ENCODE measurements around the gene TFEB. TPM values are rescaled to one million over a fixed set of nuclear protein-coding genes. Genes with fewer than 3 reads are reported as not detected.

TFEB gene
- total and polyA plus RNA-seq, 10 of the 15 experiments (the other 5 are each of a cell fraction or from before 2014, with no cell fraction given), result 0.84 to 108 (median 60.8) TPM

DNA sequence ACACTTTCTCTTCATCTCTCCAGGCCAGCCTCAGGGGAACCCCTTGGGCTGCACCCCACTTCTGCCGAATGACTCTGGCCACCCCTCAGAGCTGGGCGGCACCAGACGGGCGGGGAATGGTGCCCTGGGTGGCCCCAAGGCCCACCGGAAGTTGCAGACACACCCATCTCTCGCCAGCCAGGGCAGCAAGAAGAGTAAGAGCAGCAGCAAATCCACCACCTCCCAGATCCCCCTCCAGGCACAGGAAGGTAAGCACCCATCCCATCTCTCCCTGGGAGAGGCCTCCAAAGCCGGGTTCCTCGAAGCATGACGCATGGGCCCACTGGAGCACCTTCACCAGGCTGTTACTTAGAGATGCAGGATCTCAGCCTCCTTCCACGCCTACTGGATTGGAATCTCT lies 85.8 kb downstream of the TFEB start:
- ChIA-PET CTCF (no interaction called here), SMC1A (ENCODE audit: uncharacterized antibody, unreplicated experiment) (no interaction called here), POLR2A (interaction anchor here (0.7 kb wide), 1 partner anchor 122 kb away, joined by 3 read pairs; no protein-coding TSS in a partner anchor), RAD21 (ENCODE audit: unreplicated experiment) (no interaction called here)
- Histone ChIP-seq H3K36me3 (ENCODE audit: control insufficient read depth in 2 of 2, insufficient read depth in 2 of 2, low read length in 1 of 2) (no peaks in the 10 kb centered on the region), H3K4me3 (no peak overlapping the region), H3K4me1 (ENCODE audit: control insufficient read depth, insufficient read depth, low read length) (no peaks in the 10 kb centered on the region), H3K4me2 (ENCODE audit: control insufficient read depth, insufficient read depth) (no peak overlapping the region), H3K27me3 (replicated peaks in 1 of 2; ENCODE audit: control insufficient read depth in 2 of 2, insufficient read depth in 2 of 2, low read length in 1 of 2) (no peaks in the 10 kb centered on the region; a peak in 3 of 4 replicates), H3K27ac (ENCODE audit: control insufficient read depth, insufficient read depth) (no peak overlapping the region), H3K9ac (ENCODE audit: control insufficient read depth, insufficient read depth, low read length) (no peak overlapping the region), H4K20me1 (ENCODE audit: control insufficient read depth, insufficient read depth) (no peaks in the 10 kb centered on the region), H2AFZ (ENCODE audit: control insufficient read depth, low read depth, low read length) (no peak overlapping the region), H3K79me2 (ENCODE audit: control insufficient read depth, insufficient read depth, low read length) (no peaks in the 10 kb centered on the region), H3K9me3 (replicated peaks; ENCODE audit: control insufficient read depth, insufficient read depth, low read length) (no peaks in the 10 kb centered on the region)
- BruUV-seq (replicated peaks), result no TSS peak
- in situ Hi-C loops (cut with MboI) (no loop called here), intact Hi-C loops (cut with micrococcal nuclease; ENCODE audit: unreplicated experiment) (no loop called here)
- FAIRE-seq (no peak), DNase-seq (ENCODE audit: low read depth, low spot score) (no peak), ATAC-seq (no peak)
- no peak for TF ChIP-seq TARDBP (IDR thresholded peaks at IDR 0.05; ENCODE audit: borderline replicate concordance)
- TF ChIP-seq, protein P1, sequence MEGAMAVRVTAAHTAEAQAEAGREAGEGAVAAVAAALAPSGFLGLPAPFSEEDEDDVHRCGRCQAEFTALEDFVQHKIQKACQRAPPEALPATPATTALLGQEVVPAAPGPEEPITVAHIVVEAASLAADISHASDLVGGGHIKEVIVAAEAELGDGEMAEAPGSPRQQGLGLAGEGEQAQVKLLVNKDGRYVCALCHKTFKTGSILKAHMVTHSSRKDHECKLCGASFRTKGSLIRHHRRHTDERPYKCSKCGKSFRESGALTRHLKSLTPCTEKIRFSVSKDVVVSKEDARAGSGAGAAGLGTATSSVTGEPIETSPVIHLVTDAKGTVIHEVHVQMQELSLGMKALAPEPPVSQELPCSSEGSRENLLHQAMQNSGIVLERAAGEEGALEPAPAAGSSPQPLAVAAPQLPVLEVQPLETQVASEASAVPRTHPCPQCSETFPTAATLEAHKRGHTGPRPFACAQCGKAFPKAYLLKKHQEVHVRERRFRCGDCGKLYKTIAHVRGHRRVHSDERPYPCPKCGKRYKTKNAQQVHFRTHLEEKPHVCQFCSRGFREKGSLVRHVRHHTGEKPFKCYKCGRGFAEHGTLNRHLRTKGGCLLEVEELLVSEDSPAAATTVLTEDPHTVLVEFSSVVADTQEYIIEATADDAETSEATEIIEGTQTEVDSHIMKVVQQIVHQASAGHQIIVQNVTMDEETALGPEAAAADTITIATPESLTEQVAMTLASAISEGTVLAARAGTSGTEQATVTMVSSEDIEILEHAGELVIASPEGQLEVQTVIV (IDR thresholded peaks at IDR 0.05; ENCODE audit: borderline replicate concordance, partially characterized antibody), result no peak
- no peak for TF ChIP-seq EED (IDR thresholded peaks at IDR 0.05; ENCODE audit: low read depth)
- TF ChIP-seq BHLHE40 (IDR thresholded peaks at IDR 0.05; ENCODE audit: borderline replicate concordance in 1 of 2, low read depth in 2 of 2, low read length in 1 of 2), result no peak
- 18% methylated on average over 10 of the region's 10 CpGs for WGBS (ENCODE audit: insufficient coverage, insufficient replicate concordance, low lambda C conversion rate, missing lambda C conversion rate)

DNA sequence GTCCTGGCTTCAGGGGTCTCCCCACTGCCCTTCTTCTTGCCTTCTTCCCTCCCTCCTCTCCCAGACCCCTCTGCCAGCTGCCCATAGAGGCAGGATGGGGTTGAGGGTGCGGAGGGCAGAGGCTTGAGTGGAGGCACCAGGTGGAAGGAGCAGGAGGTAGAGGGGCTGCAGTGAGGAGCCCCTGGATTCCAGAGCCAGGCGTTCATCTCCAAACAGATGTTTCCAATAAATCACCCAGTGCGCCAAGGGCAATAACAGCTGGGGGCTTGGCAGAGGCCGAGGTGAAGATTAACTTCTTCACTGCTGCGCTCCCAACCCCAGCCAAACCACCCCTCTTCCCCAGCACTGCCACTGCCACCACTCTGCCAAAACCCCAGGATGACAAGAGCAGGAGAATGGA lies 86.5 kb downstream of the TFEB start:
- H3K9ac ChIP-seq (ENCODE audit: control insufficient read depth, insufficient read depth, low read length), result no peak overlapping the region
- ChIA-PET RAD21 (ENCODE audit: unreplicated experiment) (no interaction called here), CTCF (no interaction called here), POLR2A (no interaction called here), SMC1A (ENCODE audit: uncharacterized antibody, unreplicated experiment) (no interaction called here)
- H4K20me1 ChIP-seq (ENCODE audit: control insufficient read depth, insufficient read depth), result no peaks in the 10 kb centered on the region
- BruUV-seq (replicated peaks), result no TSS peak
- DNase-seq (ENCODE audit: low read depth, low spot score) (no peak), ATAC-seq (no peak), FAIRE-seq (no peak)
- no peak overlapping the region for H3K27ac ChIP-seq (ENCODE audit: control insufficient read depth, insufficient read depth)
- TF ChIP-seq NR2C1 (IDR thresholded peaks at IDR 0.05) (no peak), EED (IDR thresholded peaks at IDR 0.05; ENCODE audit: low read depth) (no peak), LARP7 (IDR thresholded peaks at IDR 0.05) (no peak)
- TF ChIP-seq, protein P2, sequence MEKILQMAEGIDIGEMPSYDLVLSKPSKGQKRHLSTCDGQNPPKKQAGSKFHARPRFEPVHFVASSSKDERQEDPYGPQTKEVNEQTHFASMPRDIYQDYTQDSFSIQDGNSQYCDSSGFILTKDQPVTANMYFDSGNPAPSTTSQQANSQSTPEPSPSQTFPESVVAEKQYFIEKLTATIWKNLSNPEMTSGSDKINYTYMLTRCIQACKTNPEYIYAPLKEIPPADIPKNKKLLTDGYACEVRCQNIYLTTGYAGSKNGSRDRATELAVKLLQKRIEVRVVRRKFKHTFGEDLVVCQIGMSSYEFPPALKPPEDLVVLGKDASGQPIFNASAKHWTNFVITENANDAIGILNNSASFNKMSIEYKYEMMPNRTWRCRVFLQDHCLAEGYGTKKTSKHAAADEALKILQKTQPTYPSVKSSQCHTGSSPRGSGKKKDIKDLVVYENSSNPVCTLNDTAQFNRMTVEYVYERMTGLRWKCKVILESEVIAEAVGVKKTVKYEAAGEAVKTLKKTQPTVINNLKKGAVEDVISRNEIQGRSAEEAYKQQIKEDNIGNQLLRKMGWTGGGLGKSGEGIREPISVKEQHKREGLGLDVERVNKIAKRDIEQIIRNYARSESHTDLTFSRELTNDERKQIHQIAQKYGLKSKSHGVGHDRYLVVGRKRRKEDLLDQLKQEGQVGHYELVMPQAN (conservative IDR thresholded peaks at IDR 0.05), result no peak
- 43% methylated on average over 5 of the region's 5 CpGs for WGBS (ENCODE audit: insufficient coverage, insufficient replicate concordance, low lambda C conversion rate, missing lambda C conversion rate)
- H2AFZ ChIP-seq (ENCODE audit: control insufficient read depth, low read depth, low read length), result no peak overlapping the region
- H3K9me3 ChIP-seq (replicated peaks; ENCODE audit: control insufficient read depth, insufficient read depth, low read length), result no peaks in the 10 kb centered on the region
- no peaks in the 10 kb centered on the region for H3K36me3 ChIP-seq (ENCODE audit: control insufficient read depth in 2 of 2, insufficient read depth in 2 of 2, low read length in 1 of 2)
- no peaks in the 10 kb centered on the region for H3K79me2 ChIP-seq (ENCODE audit: control insufficient read depth, insufficient read depth, low read length)
- H3K27me3 ChIP-seq (replicated peaks in 1 of 2; ENCODE audit: control insufficient read depth in 2 of 2, insufficient read depth in 2 of 2, low read length in 1 of 2), result peaks cover 0 to 1% of the 10 kb centered on the region in 2 experiments; a peak in 3 of 4 replicates
- H3K4me1 ChIP-seq (ENCODE audit: control insufficient read depth, insufficient read depth, low read length), result no peaks in the 10 kb centered on the region
- no peak overlapping the region for H3K4me3 ChIP-seq
- intact Hi-C loops (cut with micrococcal nuclease; ENCODE audit: unreplicated experiment), result no loop called here
- in situ Hi-C loops (cut with MboI), result no loop called here
- no peak overlapping the region for H3K4me2 ChIP-seq (ENCODE audit: control insufficient read depth, insufficient read depth)

Measured in GM12878 (cell line).